Measurements from ENCODE around the gene ADGRG3. TPM values are rescaled to one million over a fixed set of nuclear protein-coding genes. Genes with fewer than 3 reads are reported as not detected.

ADGRG3 gene
- total and polyA plus RNA-seq, 2 of the 13 experiments (the other 11 are each of a cell fraction or from before 2014, with no cell fraction given), result 2.7 to 11.8 TPM

DNA sequence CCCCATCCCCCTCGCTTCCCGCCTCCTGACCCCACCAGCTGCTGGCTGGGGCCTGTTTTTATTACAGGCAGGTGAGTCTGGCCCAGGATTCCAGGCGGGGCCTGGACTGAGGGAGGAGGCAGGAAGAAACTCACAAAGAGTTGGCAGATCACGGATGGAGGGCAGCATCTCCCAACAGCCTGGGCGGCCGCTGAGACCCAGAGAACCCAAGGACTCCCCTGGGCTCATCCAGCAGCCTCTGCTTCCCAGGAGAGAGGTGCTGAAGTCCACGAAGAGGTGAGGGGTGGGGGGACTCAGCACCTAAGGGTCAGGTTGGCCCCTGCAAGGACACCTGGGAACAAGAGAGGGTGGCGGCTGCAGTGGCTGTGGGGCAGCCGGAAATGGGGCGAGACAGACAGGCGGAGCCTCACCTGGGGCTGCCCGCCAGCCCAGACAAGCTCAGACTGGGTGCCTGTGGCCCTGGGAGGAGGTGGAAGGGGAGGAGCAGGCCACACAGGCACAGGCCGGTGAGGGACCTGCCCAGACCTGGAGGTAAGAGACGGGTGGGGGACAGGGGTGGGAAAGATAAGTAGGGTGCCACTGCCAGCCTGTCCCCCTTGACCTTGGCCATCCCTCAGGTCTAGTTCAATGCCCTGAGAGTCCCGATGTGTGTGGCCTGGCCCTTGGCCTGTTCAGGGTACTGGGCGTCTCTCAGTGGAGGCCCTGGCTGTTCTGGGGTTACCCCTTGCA, 48.3 kb upstream of the ADGRG3 start (continued):
- TF ChIP-seq, protein P1, sequence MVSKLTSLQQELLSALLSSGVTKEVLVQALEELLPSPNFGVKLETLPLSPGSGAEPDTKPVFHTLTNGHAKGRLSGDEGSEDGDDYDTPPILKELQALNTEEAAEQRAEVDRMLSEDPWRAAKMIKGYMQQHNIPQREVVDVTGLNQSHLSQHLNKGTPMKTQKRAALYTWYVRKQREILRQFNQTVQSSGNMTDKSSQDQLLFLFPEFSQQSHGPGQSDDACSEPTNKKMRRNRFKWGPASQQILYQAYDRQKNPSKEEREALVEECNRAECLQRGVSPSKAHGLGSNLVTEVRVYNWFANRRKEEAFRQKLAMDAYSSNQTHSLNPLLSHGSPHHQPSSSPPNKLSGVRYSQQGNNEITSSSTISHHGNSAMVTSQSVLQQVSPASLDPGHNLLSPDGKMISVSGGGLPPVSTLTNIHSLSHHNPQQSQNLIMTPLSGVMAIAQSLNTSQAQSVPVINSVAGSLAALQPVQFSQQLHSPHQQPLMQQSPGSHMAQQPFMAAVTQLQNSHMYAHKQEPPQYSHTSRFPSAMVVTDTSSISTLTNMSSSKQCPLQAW (CRISPR knock-in tag; IDR thresholded peaks at IDR 0.05), result peak; percentile 52; the same call in 1 of the 2 replicates
- TF ChIP-seq, protein P2, sequence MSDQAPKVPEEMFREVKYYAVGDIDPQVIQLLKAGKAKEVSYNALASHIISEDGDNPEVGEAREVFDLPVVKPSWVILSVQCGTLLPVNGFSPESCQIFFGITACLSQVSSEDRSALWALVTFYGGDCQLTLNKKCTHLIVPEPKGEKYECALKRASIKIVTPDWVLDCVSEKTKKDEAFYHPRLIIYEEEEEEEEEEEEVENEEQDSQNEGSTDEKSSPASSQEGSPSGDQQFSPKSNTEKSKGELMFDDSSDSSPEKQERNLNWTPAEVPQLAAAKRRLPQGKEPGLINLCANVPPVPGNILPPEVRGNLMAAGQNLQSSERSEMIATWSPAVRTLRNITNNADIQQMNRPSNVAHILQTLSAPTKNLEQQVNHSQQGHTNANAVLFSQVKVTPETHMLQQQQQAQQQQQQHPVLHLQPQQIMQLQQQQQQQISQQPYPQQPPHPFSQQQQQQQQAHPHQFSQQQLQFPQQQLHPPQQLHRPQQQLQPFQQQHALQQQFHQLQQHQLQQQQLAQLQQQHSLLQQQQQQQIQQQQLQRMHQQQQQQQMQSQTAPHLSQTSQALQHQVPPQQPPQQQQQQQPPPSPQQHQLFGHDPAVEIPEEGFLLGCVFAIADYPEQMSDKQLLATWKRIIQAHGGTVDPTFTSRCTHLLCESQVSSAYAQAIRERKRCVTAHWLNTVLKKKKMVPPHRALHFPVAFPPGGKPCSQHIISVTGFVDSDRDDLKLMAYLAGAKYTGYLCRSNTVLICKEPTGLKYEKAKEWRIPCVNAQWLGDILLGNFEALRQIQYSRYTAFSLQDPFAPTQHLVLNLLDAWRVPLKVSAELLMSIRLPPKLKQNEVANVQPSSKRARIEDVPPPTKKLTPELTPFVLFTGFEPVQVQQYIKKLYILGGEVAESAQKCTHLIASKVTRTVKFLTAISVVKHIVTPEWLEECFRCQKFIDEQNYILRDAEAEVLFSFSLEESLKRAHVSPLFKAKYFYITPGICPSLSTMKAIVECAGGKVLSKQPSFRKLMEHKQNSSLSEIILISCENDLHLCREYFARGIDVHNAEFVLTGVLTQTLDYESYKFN (CRISPR knock-in tag; conservative IDR thresholded peaks at IDR 0.05), result 0 out of 2 replicates have a peak, but pooled peaks have one; percentile 34
- TF ChIP-seq ZNF768 (CRISPR knock-in tag; IDR thresholded peaks at IDR 0.05), result peak; percentile 34; the same call in 1 of the 2 replicates
- peak; percentile 61; the same call in 1 of the 2 replicates for TF ChIP-seq ZSCAN9 (CRISPR knock-in tag; IDR thresholded peaks at IDR 0.05; ENCODE audit: borderline replicate concordance)
- peak; percentile 59 for TF ChIP-seq JARID2 (CRISPR knock-in tag; IDR thresholded peaks at IDR 0.05; ENCODE audit: insufficient replicate concordance)
- TF ChIP-seq, protein P3, sequence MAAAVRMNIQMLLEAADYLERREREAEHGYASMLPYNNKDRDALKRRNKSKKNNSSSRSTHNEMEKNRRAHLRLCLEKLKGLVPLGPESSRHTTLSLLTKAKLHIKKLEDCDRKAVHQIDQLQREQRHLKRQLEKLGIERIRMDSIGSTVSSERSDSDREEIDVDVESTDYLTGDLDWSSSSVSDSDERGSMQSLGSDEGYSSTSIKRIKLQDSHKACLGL (CRISPR knock-in tag; IDR thresholded peaks at IDR 0.05), result no peak
- TF ChIP-seq, protein P4, sequence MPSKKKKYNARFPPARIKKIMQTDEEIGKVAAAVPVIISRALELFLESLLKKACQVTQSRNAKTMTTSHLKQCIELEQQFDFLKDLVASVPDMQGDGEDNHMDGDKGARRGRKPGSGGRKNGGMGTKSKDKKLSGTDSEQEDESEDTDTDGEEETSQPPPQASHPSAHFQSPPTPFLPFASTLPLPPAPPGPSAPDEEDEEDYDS (CRISPR knock-in tag; IDR thresholded peaks at IDR 0.05), result peak; percentile 16; the same call in 1 of the 2 replicates
- TF ChIP-seq, protein P5, sequence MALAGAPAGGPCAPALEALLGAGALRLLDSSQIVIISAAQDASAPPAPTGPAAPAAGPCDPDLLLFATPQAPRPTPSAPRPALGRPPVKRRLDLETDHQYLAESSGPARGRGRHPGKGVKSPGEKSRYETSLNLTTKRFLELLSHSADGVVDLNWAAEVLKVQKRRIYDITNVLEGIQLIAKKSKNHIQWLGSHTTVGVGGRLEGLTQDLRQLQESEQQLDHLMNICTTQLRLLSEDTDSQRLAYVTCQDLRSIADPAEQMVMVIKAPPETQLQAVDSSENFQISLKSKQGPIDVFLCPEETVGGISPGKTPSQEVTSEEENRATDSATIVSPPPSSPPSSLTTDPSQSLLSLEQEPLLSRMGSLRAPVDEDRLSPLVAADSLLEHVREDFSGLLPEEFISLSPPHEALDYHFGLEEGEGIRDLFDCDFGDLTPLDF (CRISPR knock-in tag; IDR thresholded peaks at IDR 0.05), result no peak
- TF ChIP-seq ZNF331 (CRISPR knock-in tag; IDR thresholded peaks at IDR 0.05), result peak; percentile 35; the same call in 1 of the 2 replicates
- no peak for TF ChIP-seq ZNF20 (CRISPR knock-in tag; IDR thresholded peaks at IDR 0.05)
- TF ChIP-seq ZNF598 (CRISPR knock-in tag; IDR thresholded peaks at IDR 0.05; ENCODE audit: borderline replicate concordance), result peak; percentile 40; the same call in 1 of the 2 replicates
- peak; percentile 28 for TF ChIP-seq YY1 (IDR thresholded peaks at IDR 0.05; ENCODE audit: insufficient read depth, insufficient replicate concordance, low read depth, low read length)
- no peak for TF ChIP-seq SP1 (IDR thresholded peaks at IDR 0.05)
- TF ChIP-seq SP1 (CRISPR knock-in tag; IDR thresholded peaks at IDR 0.05), result 0 out of 2 replicates have a peak, but pooled peaks have one; percentile 10
- 0 out of 2 replicates have a peak, but pooled peaks have one; percentile 26 for TF ChIP-seq ZNF296 (CRISPR knock-in tag; conservative IDR thresholded peaks at IDR 0.05)
- peak; percentile 93 for TF ChIP-seq ZSCAN22 (CRISPR knock-in tag; IDR thresholded peaks at IDR 0.05)
- TF ChIP-seq, protein P6, sequence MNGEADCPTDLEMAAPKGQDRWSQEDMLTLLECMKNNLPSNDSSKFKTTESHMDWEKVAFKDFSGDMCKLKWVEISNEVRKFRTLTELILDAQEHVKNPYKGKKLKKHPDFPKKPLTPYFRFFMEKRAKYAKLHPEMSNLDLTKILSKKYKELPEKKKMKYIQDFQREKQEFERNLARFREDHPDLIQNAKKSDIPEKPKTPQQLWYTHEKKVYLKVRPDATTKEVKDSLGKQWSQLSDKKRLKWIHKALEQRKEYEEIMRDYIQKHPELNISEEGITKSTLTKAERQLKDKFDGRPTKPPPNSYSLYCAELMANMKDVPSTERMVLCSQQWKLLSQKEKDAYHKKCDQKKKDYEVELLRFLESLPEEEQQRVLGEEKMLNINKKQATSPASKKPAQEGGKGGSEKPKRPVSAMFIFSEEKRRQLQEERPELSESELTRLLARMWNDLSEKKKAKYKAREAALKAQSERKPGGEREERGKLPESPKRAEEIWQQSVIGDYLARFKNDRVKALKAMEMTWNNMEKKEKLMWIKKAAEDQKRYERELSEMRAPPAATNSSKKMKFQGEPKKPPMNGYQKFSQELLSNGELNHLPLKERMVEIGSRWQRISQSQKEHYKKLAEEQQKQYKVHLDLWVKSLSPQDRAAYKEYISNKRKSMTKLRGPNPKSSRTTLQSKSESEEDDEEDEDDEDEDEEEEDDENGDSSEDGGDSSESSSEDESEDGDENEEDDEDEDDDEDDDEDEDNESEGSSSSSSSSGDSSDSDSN (CRISPR knock-in tag; IDR thresholded peaks at IDR 0.05), result peak; percentile 56; the same call in 1 of the 2 replicates
- 0 out of 2 replicates have a peak, but pooled peaks have one; percentile 28 for TF ChIP-seq ZNF605 (CRISPR knock-in tag; IDR thresholded peaks at IDR 0.05)

Data from HepG2 (cell line).